Ovary (tissue), 3 donors: Measurements from ENCODE around the gene KAT8.

ENCODE experiments used
- CTCF ChIP-seq, 3 donors: fragments of 450-650 bp in 2 of 3; fragments of 200-600 bp in 1 of 3; IDR thresholded peaks; one replicate each; pipeline versions ENCODE4 v1.5.1 to v1.8.0; 2016 to 2022; ENCODE audit warnings: antibody characterized with exemption in 3 of 3, mild to moderate bottlenecking in 1 of 3
- POLR2A ChIP-seq: fragments of 450-650 bp; IDR thresholded peaks from one replicate; pipeline ENCODE4 v1.6.1; 2017; ENCODE audit warnings: antibody characterized with exemption, mild to moderate bottlenecking, moderate library complexity
- donor health status: DM: no; HTN: no; CAD: no.

GRCh38 chr16:31071861-31072260 lies 45.6 kb upstream of the KAT8 start:
- TF ChIP-seq POLR2A (no peak), CTCF (IDR thresholded peaks at IDR 0.05) (no peak)
